Measurements from ENCODE around the gene IL22RA2. TPM values are rescaled to one million over a fixed set of nuclear protein-coding genes. Genes with fewer than 3 reads are reported as not detected.

Gene IL22RA2
- total RNA-seq, 1 donor from 2014 or later: not detected

GRCh38 chr6:137193256-137194070, 20.0 kb upstream of the IL22RA2 start:
- no peak for DNase-seq (ENCODE audit: low spot score in 2 of 2, unreplicated experiment in 2 of 2)
- peaks cover 8% of the 10 kb centered on the region for H3K36me3 Mint-ChIP-seq
- peaks cover 27% of the 10 kb centered on the region for H3K9me3 Mint-ChIP-seq
- TF ChIP-seq, protein P1, sequence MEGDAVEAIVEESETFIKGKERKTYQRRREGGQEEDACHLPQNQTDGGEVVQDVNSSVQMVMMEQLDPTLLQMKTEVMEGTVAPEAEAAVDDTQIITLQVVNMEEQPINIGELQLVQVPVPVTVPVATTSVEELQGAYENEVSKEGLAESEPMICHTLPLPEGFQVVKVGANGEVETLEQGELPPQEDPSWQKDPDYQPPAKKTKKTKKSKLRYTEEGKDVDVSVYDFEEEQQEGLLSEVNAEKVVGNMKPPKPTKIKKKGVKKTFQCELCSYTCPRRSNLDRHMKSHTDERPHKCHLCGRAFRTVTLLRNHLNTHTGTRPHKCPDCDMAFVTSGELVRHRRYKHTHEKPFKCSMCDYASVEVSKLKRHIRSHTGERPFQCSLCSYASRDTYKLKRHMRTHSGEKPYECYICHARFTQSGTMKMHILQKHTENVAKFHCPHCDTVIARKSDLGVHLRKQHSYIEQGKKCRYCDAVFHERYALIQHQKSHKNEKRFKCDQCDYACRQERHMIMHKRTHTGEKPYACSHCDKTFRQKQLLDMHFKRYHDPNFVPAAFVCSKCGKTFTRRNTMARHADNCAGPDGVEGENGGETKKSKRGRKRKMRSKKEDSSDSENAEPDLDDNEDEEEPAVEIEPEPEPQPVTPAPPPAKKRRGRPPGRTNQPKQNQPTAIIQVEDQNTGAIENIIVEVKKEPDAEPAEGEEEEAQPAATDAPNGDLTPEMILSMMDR (IDR thresholded peaks at IDR 0.05; ENCODE audit: unreplicated experiment): no peak
- H3K27ac Mint-ChIP-seq: no peak overlapping the region
- peaks cover 2% of the 10 kb centered on the region for H3K4me1 Mint-ChIP-seq
- no peaks in the 10 kb centered on the region for H3K27me3 Mint-ChIP-seq (ENCODE audit: low read depth)
- no peak overlapping the region for H3K4me3 Mint-ChIP-seq

DNA sequence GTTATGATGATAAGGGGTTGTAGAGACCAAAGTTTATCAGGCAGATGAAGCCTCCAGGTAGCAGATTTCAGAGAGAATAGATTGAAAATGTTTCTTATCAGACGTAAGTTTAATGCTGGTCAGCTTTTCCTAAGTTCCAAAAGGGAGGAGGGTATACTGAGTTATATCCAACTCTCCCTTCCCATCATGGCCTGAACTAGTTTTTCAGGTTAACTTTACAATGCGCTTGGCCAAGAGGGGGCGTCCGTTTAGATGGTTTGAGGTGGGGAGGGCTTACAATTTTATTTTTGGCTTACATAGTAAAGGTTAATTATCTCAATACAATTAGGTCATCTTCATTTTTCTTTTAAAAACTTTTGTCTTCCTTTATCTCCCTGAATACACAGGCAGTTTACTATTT, 19.4 kb upstream of the IL22RA2 start:
- Mint-ChIP-seq H3K36me3 (peaks cover 3% of the 10 kb centered on the region), H3K9me3 (peaks cover 30% of the 10 kb centered on the region), H3K27ac (no peak overlapping the region), H3K4me1 (peaks cover 2% of the 10 kb centered on the region), H3K27me3 (ENCODE audit: low read depth) (no peaks in the 10 kb centered on the region), H3K4me3 (no peak overlapping the region)
- TF ChIP-seq, protein P1 (IDR thresholded peaks at IDR 0.05; ENCODE audit: unreplicated experiment): no peak
- no peak for DNase-seq (ENCODE audit: low spot score in 2 of 2, unreplicated experiment in 2 of 2)

DNA sequence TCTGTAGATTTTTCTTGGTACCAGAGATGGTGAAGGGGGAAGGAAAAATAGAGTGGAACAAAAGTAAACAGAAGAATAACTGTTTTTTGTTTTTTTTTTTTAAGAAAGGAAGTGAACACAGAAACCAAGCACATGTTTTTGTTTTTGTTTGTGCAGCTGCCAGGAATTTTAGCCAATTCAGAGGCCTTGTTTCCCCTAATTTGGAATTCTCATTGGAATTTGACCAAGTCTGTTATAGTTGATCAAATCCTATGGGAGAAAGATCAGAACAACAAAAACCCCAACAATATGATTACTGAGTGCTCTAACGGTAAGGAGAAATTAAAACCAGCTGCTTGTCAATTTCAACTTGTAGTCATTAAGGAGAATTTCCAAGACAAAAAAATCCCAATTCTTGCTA, 18.2 kb upstream of the IL22RA2 start:
- peaks cover 2% of the 10 kb centered on the region for H3K4me1 Mint-ChIP-seq
- TF ChIP-seq, protein P1 (IDR thresholded peaks at IDR 0.05; ENCODE audit: unreplicated experiment): no peak

GRCh38 chr6:137191236-137191635, 17.8 kb upstream of the IL22RA2 start:
- Mint-ChIP-seq H3K36me3 (peaks cover 2% of the 10 kb centered on the region), H3K27me3 (ENCODE audit: low read depth) (no peaks in the 10 kb centered on the region), H3K4me1 (peaks cover 2% of the 10 kb centered on the region), H3K9me3 (peaks cover 37% of the 10 kb centered on the region), H3K27ac (no peak overlapping the region), H3K4me3 (no peak overlapping the region)
- DNase-seq (ENCODE audit: low spot score in 2 of 2, unreplicated experiment in 2 of 2): no peak
- TF ChIP-seq, protein P1 (IDR thresholded peaks at IDR 0.05; ENCODE audit: unreplicated experiment): no peak

More for the DNA sequence above, 18.2 kb upstream of the IL22RA2 start:
- Mint-ChIP-seq H3K27me3 (ENCODE audit: low read depth) (no peaks in the 10 kb centered on the region), H3K27ac (no peak overlapping the region), H3K9me3 (peaks cover 35% of the 10 kb centered on the region), H3K36me3 (peaks cover 2% of the 10 kb centered on the region), H3K4me3 (no peak overlapping the region)
- no peak for DNase-seq (ENCODE audit: low spot score in 2 of 2, unreplicated experiment in 2 of 2)

DNA sequence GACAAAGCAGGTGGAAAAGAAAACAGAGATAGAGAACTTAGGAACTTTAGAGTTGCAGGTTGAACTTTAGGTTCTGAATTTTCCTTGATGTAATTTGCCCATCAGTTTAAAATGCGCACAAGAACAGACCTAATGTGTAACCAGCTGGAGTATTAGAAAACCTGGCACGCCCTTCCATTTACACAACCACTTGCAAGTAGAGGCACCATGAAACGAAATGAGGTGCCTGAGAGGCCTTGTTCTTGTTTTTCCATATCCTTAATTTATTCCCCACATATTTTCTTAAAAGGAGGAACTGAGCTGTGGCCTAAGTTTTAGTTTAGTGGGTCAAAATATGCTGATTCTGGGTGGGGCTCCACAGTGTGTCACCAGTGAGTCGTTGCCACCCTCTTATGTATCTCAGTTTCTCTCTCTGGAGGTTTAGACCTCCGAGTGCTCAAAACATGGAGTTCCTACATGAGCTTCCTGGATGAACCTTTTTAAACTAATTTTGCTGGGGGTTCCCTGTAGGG, 17.2 kb upstream of the IL22RA2 start:
- Mint-ChIP-seq H3K27ac (no peak overlapping the region), H3K4me1 (no peaks in the 10 kb centered on the region), H3K36me3 (peaks cover 2% of the 10 kb centered on the region), H3K9me3 (peaks cover 43% of the 10 kb centered on the region), H3K27me3 (ENCODE audit: low read depth) (no peaks in the 10 kb centered on the region), H3K4me3 (no peak overlapping the region)
- no peak for DNase-seq (ENCODE audit: low spot score in 2 of 2, unreplicated experiment in 2 of 2)
- TF ChIP-seq, protein P1 (IDR thresholded peaks at IDR 0.05; ENCODE audit: unreplicated experiment): no peak

Data from mesothelial cell of epicardium (in vitro differentiated cells).